ENCODE data around the gene GALNT4.
A peak's percentile ranks its signal among the peaks of the same experiment; 100 is the strongest.

Gene GALNT4

DNA sequence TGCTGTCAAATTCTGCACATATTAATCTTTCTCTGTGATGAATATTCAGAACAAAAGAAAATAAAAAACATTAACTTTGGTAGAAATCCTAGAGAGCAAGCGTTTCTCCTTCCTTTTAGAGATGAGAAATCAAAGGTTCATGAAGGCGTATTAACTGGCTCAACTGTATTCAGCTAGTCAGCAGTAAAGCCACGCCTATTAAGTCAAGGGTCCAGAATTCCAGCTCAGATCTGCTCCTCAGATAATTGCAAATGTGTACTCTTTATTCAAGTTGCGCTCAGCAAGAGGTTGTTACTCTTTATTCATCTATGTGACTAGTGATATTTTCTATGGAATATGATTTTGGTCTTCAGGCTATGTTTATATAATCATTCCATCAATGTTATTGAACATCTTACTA, 14.3 kb upstream of the GALNT4 start:
- no peak for DNase-seq (ENCODE audit: low read depth, low spot score)
- H3K27ac ChIP-seq: no peak overlapping the region

GRCh38 chr12:89537389-89537788, 12.8 kb upstream of the GALNT4 start:
- no peak overlapping the region for H3K27ac ChIP-seq
- DNase-seq (ENCODE audit: low read depth, low spot score): no peak

DNA sequence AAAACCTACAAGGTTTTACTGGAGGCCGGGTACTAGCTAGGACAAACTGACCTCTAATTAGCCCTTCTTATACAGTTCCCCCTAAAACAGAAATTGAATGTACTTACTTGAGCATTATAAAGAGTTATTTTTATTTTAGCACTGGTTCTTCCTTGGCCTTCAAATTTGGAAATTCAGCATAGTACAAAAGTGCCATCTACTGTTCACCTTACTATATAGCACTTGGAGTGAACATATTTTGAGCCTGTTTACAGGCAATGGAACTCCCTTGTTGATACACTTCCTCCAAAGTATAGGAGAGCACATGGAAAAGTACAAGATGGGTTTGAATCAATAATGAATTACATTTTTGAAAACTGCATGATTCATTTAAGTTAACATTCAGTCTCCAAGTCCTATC, 5.1 kb upstream of the GALNT4 start:
- H3K27ac ChIP-seq: no peak overlapping the region
- no peak for DNase-seq (ENCODE audit: low read depth, low spot score)

DNA sequence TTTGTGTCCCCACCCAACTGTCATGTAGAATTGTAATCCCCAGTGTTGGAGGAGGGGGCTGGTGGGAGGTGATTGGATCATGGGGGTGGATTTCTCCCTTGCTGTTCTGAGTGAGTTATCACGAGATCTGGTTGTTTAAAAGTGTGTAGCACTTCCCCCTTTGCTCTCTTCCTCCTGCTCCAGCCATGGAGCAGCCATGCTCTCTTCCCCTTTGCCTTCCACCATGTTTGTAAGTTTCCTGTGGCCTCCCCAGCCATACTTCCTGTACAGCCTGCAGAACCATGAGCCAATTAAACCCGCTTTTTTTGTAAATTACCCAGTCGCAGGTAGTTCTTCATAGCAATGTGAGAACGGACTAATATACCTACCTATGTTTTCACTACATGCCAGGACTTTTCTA, 3.8 kb upstream of the GALNT4 start:
- no peak for DNase-seq (ENCODE audit: low read depth, low spot score)
- no peak overlapping the region for H3K27ac ChIP-seq

DNA sequence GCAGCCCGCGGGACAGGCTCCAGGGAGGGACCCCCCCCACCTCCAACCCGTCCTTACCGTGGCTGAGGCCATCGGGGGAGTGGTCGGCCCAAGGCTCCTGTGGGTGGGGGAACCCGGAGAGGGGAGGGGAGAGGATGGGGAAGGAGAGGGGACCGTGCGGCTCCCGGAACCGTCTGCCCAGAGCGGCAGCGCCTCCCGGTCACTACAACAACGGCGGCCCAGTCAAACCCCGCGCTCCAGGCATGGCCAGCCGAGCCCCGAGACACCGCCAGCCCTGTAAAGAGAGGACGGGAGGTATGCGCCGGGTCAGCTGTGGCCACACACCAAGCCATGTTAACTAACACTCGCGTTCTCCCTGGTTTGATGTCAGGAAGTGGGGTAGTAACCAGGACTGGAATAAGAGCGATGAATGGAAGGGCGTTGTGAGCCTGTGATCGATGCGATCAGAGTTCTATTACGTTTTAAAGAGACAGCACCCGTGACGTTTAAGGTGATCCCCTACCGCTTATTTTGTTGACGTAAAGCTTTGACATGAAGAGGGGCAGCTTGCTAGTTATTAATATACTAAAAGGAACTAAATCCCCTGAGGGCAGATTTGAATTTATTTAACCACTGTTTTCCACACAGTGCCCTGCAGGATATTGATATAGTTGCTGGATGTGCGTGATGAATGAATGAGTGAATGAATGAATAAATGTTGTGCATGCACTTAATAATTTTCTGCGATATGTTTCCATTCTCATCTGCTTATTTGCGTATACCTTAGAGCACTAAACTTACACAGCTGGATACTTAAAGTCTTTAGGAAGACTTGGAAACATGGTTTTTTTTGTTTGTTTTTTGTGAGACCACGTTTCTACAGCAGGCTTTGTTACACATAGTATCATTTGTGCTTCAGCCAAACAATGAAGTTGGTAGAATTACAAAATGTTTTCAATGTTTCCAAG, 1.5 kb upstream of the GALNT4 start, which contains the start of gene POC1B:
POC1B (minus strand) TSS at position 224 of the 947 bp plus-strand sequence; CDS start at position 72, 152 bp downstream.
- H3K27ac ChIP-seq: peak within 1 kb of the TSS; percentile 80
- no peak for DNase-seq (ENCODE audit: low read depth, low spot score)

- no peak for DNase-seq (ENCODE audit: low read depth, low spot score)
- peak overlapping the region; percentile 80 for H3K27ac ChIP-seq
These were observed 768 bp upstream of the GALNT4 start for GRCh38 chr12:89525305-89525823.

- peak overlapping the region; percentile 80 for H3K27ac ChIP-seq
- no peak for DNase-seq (ENCODE audit: low read depth, low spot score)
These were observed 604 bp downstream of the GALNT4 start for GRCh38 chr12:89523843-89524540.

GRCh38 chr12:89523393-89523792, 1.2 kb downstream of the GALNT4 start:
- DNase-seq (ENCODE audit: low read depth, low spot score): no peak
- no peak overlapping the region for H3K27ac ChIP-seq

GRCh38 chr12:89521364-89522223, 3.0 kb downstream of the GALNT4 start:
- no peak overlapping the region for H3K27ac ChIP-seq
- no peak for DNase-seq (ENCODE audit: low read depth, low spot score)

GRCh38 chr12:89517720-89518119, 6.9 kb downstream of the GALNT4 start:
- DNase-seq (ENCODE audit: low read depth, low spot score): no peak
- H3K27ac ChIP-seq: no peak overlapping the region

DNA sequence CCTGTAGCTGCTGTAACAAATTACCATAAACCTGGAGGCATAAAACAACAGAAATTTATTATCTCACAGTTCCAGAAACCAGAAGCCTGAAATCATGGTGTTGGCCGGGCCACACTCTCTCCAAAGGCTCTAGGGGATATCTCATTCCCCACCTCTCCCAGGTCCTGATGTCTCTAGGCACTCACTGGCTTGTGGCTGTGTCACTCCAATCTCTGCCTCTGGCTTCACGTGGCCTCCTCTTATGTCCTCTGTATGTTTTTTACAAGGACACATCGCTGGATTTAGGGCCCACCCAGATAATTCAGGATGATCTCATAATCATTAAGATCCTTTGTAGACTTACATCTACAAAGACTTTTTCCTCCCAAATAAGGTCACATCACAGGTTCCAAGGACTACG, 8.0 kb downstream of the GALNT4 start:
- H3K27ac ChIP-seq: no peak overlapping the region
- DNase-seq (ENCODE audit: low read depth, low spot score): no peak

- no peak overlapping the region for H3K27ac ChIP-seq
- DNase-seq (ENCODE audit: low read depth, low spot score): no peak
These were observed 9.8 kb downstream of the GALNT4 start for GRCh38 chr12:89514751-89515150.

DNA sequence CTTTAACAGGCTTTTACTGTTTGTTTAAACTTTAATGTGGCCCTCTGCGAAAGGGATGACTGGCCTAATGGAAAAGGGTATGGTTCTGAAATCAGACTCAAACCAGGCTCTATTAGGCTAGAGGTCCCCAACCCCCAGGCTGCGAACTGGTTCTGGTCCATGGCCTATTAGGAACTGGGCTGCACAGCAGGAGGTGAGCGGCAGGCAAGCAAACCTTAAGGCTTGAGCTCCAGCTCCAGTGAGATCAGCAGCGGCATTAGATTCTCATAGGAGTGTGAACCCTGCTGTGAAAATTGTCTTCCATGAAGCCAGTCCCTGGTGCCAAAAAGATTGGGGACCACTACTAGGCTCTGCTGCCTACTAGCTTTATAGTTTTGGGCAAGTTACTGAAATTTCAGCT, 11.1 kb downstream of the GALNT4 start:
- no peak overlapping the region for H3K27ac ChIP-seq
- no peak for DNase-seq (ENCODE audit: low read depth, low spot score)

- no peak for DNase-seq (ENCODE audit: low read depth, low spot score)
- H3K27ac ChIP-seq: peak overlapping the region; percentile 11
These were observed 17.4 kb downstream of the GALNT4 start for GRCh38 chr12:89507015-89507824.

DNA sequence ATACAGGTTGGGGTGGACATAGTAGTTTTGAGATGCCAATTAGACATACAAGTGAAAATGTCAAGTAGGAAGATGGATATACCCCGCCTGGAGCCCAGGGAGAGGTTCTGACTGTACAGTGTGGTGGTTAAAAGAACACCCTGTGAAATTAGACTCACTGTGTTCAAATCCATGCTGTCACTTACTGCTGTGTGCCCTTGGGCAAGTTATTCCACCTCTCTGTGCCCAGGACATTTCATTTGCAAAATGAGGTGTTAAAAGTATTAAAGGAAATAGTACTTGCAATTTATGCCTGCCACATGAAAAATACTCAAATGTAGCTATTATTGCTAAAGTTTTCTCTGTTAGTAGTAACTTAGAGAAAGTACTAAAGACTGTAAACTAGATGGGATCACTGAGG, 18.5 kb downstream of the GALNT4 start:
- peak overlapping the region; percentile 13 for H3K27ac ChIP-seq
- no peak for DNase-seq (ENCODE audit: low read depth, low spot score)

- DNase-seq (ENCODE audit: low read depth, low spot score): no peak
- no peak overlapping the region for H3K27ac ChIP-seq
These were observed 19.8 kb downstream of the GALNT4 start for GRCh38 chr12:89504560-89505346.

DNA sequence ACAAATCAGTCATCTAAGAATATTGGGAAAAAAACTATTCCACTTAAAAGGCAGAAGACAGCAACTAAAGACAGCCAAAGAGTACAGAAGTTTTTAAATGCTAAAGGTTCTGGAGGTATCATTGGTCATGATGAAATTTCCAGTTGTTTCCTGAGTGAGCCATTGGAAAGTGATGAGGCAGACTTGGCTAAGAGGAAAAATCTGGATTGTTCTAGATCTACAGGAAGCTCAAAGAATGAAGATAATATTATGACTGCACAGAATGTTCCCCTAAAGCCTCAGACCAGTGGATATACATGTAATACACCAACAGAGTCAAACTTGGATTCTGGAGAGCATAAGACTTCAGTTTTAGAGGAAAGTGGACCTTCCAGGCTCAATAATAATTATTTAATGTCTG, 22.8 kb downstream of the GALNT4 start:
- H3K27ac ChIP-seq: peak overlapping the region; percentile 48
- DNase-seq (ENCODE audit: low read depth, low spot score): no peak

- no peak for DNase-seq (ENCODE audit: low read depth, low spot score)
These were observed 24.7 kb downstream of the GALNT4 start for GRCh38 chr12:89499857-89500256.

DNA sequence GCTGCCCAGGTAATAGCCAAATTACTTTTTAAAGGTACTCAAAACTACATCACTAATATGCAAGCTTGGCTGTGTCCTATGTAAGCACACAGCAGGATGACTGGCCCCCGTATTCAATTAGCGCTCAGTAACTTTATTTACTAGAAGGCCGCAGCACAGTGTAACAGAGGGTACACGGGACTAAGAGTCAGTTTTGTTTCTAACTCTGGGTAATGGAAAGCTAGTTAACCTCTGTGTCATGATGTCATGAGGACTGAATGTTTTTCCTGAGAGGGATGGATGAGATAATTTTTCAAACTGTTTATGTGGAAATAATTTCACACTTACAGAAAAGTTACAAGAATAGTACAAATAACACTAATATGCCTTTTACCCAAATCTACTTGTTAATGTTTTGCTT, 27.1 kb downstream of the GALNT4 start:
- no peak for DNase-seq (ENCODE audit: low read depth, low spot score)
- no peak overlapping the region for H3K27ac ChIP-seq

More at GRCh38 chr12:89499857-89500256, 24.7 kb downstream of the GALNT4 start:
- H3K27ac ChIP-seq: no peak overlapping the region
